NCI-H146 treated with DMSO at 0.1 percent for 48 hours (cell line): ENCODE data around the gene TMEM220.
"Not testable (repeated sequence)": the region's sequence is repeated elsewhere in the genome, so short reads cannot be mapped to it uniquely, and the experiment has no call there.

Experiments used
- DNase-seq: peaks from one replicate; lab custom pipeline; 2025; ENCODE audit not compliant: unreplicated experiment; lab: John Stamatoyannopoulos, UW

The TMEM220 gene

DNA sequence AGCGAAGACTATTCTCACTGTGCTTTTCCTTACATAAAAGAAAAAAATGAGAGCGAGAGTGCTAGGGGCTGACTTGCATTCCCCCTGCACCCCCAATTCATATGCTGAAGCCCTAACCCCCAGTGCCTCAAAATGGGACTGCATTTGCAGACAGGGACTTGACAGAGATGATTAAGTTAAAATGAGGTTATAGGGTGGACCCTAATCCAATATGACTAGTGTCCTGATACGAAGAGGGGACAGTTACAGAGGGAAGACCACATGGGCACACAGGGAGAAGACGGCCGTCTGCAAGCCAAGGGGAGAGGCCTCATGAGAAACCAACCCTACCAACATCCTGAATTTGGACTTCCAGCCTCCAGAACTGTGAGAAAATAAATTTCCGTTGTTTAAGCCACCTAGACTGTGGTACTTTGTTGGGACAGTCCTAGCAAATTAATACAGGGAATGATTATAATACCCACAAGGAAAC, 1.6 kb upstream of the TMEM220 start:
- DNase-seq: no peak

- not testable (repeated sequence) for DNase-seq
These were observed 424 bp upstream of the TMEM220 start for GRCh38 chr17:10730247-10730646.

DNA sequence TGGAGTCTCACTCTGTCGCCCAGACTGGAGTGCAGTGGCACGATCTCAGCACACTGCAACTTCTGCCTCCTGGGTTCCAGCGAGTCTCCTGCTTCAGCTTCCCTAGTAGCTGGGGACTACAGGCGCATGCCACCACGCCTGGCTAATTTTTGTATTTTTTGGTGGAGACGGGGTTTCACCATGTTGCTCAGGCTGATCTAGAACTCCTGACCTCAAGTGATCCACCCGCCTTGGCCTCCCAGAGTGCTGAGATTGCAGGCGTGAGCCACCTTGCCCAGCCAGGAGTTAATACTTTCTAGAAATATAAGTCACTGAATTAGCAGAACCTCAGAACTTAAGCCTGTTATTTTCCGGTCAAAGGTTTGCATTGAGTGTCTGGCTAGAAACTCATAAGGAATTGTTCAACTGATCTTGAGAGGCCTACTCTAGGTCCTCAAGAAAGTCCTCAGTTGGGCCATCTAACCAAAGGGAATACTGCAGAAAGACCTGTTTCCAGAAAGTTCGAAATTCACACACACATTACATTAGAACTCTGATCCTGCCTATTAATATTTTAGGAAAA, 1.4 kb downstream of the TMEM220 start:
- no peak for DNase-seq

DNA sequence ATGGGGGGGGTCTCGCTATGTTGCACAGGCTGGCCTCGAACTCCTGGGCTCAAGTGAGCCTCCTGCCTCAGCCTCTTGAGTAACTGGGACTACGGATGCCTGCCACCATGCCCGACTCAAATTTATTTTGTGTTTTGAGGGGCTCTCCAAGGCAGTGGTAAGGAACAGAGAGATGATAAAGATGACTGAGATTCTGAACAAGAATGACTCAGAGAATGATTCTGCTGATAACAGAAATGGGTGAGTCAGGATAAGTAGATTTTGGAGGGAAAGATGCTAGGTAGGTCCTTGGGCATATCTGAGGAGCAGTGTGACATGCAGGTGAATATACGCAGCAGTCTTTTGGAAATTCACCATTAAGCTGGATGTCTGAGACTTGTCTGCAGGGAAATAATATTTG, 2.6 kb downstream of the TMEM220 start:
- no peak for DNase-seq

- no peak for DNase-seq
These were observed 3.6 kb downstream of the TMEM220 start for GRCh38 chr17:10726196-10726595.

DNA sequence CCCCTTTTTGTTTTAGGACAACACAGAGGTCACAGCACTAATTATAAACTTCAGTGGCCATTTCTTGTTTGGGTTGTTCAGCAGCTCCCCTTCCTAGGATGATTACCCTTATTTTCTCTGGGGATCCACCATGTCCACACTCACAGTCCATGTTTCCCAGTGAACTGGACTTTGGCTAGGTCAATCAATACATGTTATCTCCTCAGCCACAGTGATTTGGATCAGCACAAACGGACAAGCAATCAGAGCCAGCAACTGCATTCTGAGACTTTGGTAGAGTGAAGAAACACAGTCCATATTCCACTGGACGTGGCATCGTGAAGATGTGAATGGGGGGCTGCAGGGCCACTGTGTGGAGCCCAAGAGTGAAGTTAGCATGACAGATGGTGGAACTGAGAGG, 4.6 kb downstream of the TMEM220 start:
- DNase-seq: no peak

GRCh38 chr17:10724546-10725195, 5.2 kb downstream of the TMEM220 start:
- DNase-seq: no peak

- DNase-seq: no peak
These were observed 11.3 kb downstream of the TMEM220 start for GRCh38 chr17:10718547-10718946.

- DNase-seq: no peak
These were observed 13.6 kb downstream of the TMEM220 start for GRCh38 chr17:10716218-10716617.

GRCh38 chr17:10713318-10713717, 16.5 kb downstream of the TMEM220 start:
- no peak for DNase-seq

GRCh38 chr17:10705727-10706126, 24.1 kb downstream of the TMEM220 start:
- DNase-seq: no peak

DNA sequence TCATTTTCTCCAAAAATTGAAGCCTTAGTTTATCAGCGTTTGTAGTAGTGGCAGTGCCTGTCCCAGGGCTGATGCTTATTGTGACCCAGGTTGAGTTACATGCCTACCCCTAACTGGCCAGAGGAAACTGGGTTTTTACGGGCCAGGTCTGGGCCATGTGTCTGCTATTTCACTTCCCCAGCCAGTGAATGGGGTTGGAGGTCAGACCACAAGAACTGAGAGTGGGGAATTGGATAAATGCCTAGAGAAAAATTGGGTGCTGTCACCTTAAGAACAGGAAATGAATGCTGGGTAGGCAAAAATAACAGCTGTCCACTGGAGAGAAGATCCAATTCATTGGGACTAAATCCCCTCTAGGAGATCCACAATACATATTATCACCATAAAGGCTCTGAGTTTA, 27.2 kb downstream of the TMEM220 start:
- DNase-seq: no peak

GRCh38 chr17:10699856-10700255, 30.0 kb downstream of the TMEM220 start:
- DNase-seq: no peak

DNA sequence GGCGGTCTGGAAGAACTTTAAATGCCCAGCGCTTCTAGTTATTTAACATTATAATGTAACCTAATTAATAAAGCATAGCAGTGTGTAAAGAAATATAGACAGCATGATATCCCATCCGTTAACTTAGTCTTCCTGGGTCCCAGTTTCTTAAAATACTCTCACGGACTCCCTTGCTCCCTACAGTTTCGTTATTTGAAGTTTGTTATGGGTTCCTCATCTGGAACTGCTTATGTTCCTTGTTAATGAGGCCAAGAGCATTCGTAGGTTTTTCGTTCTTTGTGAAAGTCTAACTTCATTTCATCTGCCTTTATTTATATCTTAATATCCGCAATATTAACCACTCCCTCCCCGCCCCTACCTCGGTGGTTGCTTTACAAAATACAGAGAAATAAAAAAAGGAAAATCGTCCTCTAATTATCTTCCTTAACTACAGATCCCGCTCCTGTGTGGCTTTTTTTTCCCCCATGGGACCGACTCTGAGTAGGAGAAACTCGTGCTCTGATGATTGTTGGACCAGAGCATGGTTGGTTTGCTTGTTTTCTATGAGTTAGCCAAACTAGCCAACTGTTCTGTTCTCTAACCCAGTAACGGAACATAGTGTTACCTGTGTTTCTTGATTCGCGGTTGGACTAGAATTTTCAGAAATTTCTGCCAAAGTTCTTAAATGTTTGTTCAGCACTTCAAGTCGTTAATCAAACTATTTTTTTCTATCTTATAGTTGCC, 31.6 kb downstream of the TMEM220 start:
- DNase-seq: no peak

GRCh38 chr17:10697092-10698081, 32.4 kb downstream of the TMEM220 start, which contains the start of the genes ADPRM and SCO1:
Gene ADPRM (plus strand): TSS chr17:10697594. CDS start chr17:10704927, 7,333 bp downstream.
Gene SCO1 (minus strand): TSS chr17:10697533. CDS start chr17:10697507, 26 bp downstream.
- peak; percentile 85 for DNase-seq

DNA sequence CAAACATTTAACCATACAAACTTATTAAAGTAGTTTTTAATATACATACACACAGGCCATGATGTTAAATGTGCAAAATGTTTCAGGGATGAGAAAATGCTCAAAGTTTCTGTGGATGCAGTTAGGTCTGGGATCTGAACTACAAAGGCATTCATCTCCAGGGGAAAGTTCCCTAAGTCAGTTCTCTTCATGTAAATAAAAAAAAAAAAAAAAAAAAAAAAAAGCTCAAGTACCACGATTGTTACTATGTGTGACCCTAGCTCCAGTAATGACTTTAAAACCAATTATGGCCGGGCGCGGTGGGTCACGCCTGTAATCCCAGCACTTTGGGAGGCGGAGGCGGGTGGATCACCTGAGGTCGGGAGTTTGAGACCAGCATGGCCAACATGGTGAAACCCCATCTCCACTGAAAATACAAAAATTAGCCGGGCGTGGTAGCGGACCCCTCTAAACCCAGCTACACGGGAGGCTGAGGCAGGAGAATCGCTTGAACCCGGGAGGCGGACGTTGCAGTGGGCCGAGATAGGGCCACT, 33.9 kb downstream of the TMEM220 start:
- not testable (repeated sequence) for DNase-seq

GRCh38 chr17:10687499-10687898, 42.3 kb downstream of the TMEM220 start:
- DNase-seq: no peak

DNA sequence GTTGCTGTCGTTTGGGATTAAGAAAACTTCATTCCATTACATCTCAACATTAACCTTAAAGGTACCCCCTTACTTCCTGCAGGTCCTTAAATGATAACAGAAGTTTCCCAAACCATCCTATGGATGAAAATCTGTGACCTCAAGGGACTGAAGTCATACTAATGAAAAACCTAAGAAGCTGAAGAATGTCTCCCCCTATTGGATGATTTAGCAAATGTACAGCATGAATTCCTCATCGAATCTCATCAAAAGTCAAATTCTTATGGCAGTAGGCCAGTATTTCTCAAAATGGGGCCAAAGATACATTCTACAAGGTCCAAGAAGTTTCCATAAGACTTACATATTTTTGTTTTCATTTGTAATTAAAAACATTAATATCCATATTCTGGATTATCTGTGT, 46.0 kb downstream of the TMEM220 start:
- DNase-seq: no peak

DNA sequence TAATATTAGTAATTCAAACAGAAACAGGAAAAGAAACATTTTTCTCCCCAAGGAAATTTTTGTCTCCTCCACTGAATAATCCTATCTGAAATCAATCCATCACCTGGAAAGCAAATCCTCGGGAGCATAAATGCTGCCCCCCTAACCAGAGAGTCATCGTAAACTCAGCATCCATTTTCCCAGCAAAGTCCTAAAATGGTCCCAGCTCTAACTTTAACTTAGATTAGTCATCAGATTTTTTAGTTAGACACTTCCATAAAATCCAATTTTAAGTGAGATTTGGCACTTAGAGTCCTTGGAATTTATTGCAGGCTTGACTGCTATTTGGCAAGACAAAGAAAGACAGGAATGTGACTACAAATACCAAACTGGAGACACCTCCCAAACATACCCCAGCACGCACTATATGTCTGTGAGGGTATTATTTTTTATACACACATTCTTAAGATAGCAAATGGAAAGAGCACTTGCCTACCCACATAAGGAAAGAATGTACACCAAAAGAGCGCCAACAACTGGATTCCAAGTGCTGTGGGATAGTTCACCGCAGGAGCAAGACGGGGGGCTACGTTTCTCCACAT, 47.9 kb downstream of the TMEM220 start:
- no peak for DNase-seq

DNA sequence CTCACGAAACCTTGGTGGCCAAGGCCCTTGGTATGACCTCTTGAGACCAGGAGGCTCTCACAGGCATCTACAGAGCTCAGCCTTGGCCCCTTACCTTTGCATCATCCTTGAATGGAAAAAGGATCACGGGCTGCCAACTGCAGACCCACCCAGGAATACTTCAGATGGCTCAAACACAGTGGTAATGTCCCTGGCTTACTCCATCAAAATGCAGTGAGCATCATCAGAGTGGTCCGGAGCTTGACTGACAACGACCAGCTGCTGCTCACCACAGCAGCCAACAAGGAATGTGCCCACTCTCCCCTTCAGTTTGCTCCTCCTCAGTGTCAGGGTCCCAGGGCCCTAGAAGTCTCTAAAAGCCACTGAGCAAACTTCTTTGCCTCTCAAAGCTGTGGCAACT, 55.1 kb downstream of the TMEM220 start:
- no peak for DNase-seq
